ENCODE data around the gene ANKRD66.
"Not testable (repeated sequence)": the region's sequence is repeated elsewhere in the genome, so short reads cannot be mapped to it uniquely, and the experiment has no call there.

The ANKRD66 gene

DNA sequence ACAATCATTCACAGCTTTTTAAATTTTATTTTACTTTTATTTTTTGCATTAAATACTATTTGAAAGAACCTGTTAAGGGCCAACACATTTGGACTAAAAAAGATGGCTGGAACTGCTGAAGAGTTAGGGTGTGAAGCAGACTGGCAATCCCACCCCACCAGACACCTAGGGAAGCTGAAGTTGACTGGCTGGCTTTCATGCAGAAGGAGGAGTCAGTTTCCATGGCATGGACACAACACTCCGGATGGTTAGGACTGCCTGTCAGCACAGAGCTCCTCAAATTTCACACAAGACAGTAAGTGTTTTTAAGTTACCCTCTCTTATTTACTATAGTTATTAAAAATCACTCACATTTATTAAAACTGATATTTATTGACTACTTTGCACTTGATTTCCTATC, at the start of gene ANKRD66:
Gene ANKRD66 (plus strand): TSS at position 238 of the 400 bp plus-strand sequence. CDS start 5,016 bp downstream, outside the sequence.
- DNase-seq (ENCODE audit: low read depth in 2 of 2): no peak

DNA sequence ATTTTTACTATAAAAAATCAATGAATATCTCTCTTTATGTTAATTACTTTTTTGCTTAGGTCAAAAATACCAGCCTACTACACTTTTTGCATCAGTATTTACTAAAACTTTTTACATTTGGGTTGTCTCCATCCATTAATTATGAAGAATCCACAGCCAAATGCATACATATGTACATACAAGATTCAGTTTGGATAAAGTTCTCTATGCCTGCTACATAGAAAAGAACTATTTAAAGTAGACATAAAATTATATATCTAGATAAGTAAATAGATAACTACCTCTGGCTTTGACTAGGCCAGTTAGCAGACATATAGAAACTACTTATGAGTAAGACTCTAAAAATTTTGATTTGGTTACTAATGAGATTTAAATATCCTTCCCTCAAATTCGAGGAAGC, 46.8 kb upstream of the ANKRD66 start:
- no peak for DNase-seq (ENCODE audit: low read depth in 2 of 2)

DNA sequence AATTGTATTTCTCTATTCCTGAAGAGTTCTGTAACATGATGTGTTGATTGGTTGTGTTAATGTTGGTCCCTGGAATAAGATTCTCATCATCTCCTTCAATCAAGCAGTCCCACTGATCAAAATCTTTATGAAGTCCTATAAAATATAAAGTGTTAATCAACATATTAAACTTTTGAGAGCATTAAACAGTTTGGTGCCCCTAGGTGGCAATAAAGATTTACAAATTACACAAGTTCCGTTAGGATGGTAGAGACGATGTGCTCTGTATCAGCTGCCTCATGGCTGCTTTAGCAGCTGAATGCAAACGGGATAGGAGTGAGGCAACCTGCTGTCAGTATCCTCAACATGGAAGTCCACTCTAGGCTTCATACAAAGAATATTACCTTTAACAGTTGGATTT, 42.2 kb upstream of the ANKRD66 start:
- DNase-seq (ENCODE audit: low read depth in 2 of 2): no peak

DNA sequence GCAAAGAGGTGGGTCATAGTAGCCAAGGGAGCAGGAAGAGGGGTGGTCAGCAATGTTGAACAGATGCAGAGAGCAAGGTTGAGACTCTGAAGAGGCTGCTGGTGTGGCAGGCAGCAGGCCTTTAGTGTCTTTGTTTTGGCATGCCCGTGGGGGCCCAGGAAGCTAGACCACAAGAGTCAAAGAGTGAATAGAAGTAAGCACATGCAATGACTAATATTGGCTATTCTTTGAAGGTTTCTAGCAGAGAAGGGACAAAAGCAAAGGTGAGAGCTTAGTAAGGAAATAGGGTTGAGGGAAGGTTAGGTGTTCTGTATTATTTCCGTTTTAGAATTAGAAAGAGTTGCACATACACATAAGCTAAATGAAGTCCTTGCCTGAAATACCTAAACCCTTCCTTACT, 40.3 kb upstream of the ANKRD66 start:
- DNase-seq (ENCODE audit: low read depth in 2 of 2): no peak

DNA sequence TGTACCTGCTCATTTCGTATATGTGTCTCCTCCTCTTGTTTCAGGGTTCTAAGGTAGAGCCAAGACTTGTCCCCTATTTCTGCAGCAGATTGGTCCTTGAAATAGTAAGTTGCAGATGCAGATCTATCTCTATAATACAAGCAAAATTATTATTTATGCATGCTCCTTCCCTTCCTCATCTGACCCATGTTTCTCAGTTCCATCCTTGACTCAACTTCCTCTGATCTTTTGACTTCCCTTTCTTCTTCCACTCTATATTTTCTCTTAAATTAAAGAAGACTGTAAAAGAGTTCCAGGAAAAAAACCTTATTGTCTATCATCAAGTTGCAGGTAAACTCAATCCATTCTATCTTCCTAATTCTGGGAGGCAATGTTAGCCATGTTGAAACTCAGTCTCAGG, 35.2 kb upstream of the ANKRD66 start:
- DNase-seq (ENCODE audit: low read depth in 2 of 2): no peak

DNA sequence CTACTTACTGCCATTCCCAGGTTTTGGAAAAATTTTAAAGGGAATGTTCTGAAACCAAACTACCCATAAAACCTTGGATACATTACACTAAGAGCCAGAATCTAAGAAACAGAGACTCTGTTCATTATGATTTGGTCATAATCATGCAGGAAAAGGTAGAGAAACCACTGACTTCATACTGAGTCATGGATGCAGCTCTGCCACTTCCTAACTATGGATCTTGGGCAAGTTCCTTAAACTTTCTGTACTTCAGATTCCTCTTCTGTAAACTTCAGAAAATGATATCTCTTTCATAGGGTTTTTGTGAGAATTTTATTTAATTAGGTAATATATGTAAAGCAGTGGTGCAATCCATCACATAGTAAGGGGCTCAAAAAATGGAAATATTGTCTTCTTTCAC, 31.6 kb upstream of the ANKRD66 start:
- DNase-seq (ENCODE audit: low read depth in 2 of 2): no peak

DNA sequence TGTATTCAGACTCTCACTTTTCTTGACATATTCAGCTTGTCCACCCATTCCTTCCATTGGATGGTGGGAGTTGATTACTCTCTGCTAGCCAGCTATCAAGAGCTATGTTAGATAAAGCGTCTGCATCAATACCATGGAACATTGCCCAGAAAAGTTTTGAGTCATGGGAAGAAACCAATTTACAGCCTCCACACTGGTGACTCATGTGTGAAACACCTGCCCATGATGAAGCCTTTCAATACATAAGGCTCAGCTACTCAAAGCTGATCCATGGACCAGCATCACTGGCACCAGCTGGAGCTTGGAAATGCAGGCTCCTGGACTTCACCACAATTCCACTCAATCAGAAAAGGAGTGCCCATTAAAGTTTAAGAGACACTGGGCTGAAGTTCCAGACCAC, 27.6 kb upstream of the ANKRD66 start:
- DNase-seq (ENCODE audit: low read depth in 2 of 2): no peak

DNA sequence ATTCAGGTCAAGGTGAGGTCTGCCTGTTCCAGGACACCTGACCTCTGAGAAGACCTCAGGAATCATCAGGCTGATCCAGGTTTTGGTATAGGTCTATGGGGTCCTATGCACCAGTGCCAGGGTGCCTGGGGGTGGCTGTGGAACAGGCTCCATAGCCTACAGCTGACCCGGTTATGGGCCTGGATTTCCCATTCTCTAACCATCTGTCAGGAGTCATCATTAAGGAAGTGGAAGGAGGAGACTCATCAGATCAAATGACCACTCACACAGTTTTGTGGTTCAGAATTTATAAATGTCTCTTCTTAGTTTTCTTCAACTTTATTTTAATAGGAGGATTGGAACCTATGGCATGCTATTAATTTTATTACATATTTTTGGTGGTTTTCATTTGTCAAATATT, 26.3 kb upstream of the ANKRD66 start:
- DNase-seq (ENCODE audit: low read depth in 2 of 2): no peak

DNA sequence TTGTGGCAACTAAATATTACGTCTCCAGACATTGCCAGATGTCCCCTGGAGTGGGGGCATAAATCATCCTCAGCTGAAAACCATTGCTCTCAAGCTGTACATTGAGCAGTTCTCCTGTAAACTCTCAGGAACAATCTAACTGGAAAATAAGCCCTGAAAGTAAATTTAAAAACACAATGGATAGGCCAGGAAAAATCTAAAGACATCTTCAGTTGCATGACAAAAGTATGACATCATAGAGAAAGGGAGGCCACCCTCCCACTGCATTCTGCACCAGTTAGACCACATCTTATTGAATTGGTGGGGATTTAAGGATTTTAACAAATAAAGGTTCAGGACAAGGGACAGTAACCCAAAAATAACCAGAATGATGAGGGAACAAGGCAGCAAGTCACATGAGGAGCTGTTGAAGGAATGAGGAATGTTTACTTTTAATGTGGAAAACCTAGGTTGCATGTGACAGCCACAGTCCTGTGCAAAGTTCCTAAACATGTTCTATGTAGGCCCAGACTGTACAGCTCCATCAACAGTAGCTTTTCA, 16.9 kb upstream of the ANKRD66 start:
- no peak for DNase-seq (ENCODE audit: low read depth in 2 of 2)

DNA sequence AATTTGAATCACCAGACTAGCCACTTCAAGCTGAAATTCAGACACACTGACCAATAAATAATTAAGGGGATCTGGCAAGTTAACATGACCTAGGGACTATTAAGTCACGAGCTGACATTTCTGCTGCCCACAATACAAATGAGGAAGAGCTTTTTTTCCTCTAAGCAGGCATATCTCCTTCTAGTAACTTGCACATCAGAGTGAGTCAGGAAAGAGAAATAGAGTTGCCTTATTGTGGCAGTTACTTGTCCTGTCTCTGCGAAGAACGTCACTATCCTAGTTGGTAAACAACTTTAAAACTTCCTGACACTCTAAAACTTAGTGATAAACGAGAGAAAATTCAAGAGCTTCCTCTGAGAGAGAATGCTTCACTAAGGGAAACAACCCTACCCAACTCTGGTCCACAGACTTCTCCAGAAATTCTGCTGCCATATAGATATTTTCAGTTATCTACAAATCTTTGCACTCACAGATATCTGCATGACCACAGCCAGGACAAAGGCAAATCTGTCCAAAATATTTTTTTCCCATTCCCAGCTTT, 15.7 kb upstream of the ANKRD66 start:
- DNase-seq (ENCODE audit: low read depth in 2 of 2): no peak

DNA sequence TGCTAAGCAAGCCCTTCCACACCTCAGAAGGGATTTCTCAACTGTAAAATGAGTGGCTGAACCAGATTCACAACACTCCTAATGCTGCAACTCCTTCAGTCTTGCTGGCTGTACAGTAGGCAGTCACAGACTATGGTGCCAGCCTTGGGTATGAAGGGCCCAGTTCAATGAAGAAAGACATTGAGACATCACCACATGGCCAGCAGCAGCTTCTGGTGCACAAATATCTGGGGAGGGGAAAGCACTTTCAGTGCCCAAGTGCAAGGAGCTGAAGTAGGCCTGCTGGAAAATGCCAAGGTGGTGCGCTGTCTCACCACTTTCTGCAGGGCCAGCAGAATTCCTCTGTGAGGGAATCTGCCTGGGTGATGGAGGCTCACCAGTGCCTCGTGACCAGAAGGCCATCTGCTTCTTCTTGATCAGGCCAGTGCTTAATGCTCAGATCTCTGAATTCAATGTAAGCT, 13.4 kb upstream of the ANKRD66 start:
- no peak for DNase-seq (ENCODE audit: low read depth in 2 of 2)

DNA sequence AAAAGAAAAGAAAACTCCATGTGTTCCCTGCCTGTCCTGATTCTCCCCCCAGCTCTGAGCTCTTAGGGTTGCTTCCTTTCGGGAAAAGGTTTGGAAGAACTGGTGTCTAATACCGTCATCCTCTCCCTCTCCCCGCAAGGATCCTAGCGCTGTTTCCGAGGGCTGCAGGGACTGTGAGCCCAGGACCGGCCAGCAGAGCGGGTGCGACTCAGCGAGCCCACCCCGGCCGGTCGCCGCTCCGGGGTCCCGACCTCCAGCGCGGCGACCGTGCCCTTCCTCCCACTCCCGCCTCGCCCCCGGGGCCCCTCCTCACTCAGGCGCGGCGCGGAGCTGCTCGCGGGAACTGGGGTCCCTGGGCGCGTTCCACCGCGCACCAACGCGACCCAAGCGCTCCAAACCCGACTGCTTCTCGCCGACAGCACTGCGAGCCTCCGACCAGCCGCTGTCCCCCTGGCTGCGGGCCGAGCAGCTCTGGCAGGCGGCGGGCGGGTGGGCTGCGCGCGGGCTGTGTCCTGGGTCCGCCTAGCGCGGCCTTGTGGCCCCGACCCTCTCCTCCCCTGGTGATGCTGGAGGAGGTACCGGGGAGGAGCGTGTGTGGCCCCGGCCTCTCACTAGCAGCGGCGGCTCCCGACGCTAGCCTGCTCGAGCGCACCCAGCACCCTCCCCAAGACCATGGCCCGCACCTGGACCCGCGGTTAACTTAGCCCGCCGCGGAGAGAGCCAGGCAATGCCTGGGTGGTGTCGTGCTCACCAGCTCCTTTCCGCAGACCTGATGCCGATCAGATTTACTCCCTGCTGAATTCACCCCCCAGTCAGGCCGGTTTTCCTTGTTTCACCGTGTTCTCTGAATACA, 11.6 kb upstream of the ANKRD66 start, which contains the start of gene PLA2G7:
Gene PLA2G7 (minus strand): TSS at position 509 of the 853 bp plus-strand sequence. CDS start 12,484 bp downstream, outside the sequence.
- no peak for DNase-seq (ENCODE audit: low read depth in 2 of 2)

DNA sequence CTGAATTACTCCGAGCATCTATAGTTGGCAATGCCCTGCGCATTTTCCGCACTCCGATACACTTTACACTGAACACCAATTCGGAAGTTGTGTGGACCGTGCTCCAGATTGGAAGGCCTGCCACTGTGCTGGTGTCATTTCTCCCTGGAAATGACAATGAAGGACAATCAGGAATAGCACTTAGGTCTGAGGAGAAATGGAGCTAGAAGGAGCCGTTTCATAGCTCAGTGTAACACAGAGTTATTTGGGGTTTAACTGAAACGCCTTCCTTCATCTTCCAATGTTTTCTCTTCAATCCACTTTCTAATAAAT, 11.1 kb upstream of the ANKRD66 start:
- no peak for DNase-seq (ENCODE audit: low read depth in 2 of 2)

DNA sequence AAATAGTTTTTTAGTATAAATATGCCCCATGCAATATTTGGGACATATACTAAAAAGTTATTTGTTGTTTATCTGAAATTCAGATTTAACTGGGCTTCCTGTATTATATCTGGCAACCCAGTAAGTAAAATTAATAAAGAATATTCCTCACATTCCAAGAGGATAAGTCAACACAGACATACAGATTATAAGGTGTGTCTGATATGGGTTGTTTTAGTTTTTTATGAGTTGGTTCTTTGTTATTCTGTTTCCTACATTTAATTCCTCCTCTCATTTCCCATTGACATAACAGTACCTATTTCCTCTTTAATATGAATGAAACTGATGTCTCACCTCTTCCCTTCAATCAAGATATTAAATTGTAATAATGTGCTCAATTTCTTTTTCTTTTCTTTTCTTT, 9.8 kb upstream of the ANKRD66 start:
- no peak for DNase-seq (ENCODE audit: low read depth in 2 of 2)

DNA sequence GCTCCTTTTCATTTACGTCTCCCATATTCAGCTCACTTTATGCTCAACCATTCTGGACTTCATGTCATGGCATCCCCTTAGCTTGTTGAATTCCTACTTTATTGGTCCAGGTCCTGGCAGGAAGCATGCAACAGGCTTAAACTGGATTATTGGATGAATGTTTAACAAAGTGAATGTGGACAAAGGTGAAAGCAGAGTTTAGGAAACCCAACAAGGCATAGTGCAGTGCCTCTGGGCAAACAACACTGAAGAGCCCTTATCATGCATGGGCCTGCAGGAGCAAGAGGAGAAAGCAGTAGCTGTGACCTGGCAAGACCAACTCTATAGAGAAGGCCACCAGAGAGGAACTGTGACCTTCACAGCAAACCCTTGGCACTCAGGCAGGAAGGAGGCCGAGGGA, 5.3 kb upstream of the ANKRD66 start:
- DNase-seq (ENCODE audit: low read depth in 2 of 2): no peak

DNA sequence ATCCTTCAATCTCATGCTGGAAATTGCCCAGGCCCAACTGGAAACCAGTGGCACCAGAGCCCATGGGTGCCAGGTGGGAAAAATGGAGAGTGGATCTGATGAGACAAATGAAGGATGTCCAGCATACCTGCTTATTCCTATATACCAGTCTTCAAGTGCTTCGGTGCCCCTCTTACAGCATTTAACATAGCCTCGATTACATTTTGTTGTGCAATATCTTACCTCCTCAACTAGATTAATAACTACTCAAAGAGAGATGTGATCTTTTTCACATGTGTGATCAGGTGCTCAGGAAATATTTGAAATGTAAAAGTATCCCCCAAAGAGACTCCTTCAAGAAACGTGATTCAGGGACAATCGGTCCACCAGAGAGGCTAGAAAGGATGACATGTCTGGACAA, 4.8 kb upstream of the ANKRD66 start:
- DNase-seq (ENCODE audit: low read depth in 2 of 2): no peak

DNA sequence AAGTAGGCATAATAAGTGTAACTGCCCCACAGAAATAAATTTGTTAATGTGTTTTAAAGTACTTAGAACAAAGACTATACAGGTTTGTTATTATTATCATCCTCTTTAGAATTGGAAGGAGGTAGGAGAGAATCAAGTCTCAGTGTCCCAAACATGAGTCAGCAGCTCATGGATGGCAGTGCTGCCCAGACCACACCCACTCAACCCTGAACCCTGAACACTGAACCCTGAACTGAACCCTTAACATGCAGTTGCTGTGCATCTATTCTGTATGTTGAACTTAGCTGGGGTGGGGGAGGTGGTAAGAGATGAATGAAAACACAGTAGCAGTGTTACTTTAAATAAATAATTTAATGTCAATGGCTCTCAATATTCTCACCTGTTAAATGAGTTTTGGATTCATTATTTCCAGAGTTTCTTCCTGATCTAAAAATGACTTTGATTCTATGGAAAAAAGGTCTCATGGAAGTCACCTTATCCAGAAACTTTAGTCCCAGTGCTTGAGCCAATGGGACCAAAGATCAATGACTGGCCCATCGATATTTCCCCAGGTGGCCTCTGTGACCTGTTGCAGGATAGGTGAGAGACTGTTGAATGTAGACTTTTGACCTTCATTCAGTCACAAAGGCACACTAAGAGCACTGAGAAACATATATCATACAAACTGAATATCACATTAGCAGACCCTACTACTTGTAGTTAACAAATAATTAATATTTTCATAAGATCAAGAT, 3.1 kb upstream of the ANKRD66 start:
- no peak for DNase-seq (ENCODE audit: low read depth in 2 of 2)

DNA sequence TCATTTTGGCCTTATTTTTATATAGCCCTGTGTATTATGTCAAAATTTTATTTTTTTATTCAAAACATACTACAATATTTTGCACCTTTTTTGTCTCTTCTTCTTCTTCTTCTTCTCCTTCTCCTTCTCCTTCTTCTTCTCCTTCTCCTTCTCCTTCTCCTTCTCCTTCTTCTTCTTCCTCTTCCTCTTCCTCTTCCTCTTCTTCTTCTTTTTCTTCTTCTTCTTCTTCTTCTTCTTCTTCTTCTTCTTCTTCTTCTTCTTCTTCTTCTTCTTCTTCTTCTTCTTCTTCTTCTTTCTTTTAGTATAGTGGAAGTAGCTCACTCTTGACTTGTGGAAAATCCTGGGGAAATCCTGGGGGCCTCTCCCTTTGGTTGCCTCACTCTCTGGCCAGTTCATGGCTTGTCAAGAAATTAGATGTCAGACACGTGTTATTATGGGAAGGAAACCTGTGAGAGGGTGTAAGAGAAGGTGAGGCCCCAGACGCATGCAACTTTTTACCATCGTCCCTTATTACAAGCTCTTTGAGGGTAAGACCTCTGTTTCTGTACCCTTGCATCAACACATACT, 2.5 kb upstream of the ANKRD66 start:
- not testable (repeated sequence) for DNase-seq (ENCODE audit: low read depth in 2 of 2)

DNA sequence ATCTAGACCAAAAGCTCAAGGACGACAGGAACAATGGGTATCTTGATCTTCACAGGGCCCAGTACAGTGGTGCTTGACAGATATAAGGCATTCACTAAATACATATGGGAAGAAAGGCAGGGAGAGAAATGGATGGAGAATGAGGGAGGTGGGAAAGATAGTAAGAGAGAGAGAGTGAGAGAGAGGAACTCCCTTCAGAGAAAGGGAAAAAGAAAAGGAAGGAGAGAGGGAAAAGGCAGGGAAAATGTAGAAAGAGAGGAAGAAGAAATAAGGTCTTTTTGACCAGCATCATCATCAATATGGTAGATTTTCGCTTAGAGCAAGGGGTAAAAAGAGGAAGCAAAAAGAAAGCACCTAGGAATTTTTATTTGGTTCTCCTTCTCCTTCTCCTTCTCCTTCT, 760 bp upstream of the ANKRD66 start:
- no peak for DNase-seq (ENCODE audit: low read depth in 2 of 2)

DNA sequence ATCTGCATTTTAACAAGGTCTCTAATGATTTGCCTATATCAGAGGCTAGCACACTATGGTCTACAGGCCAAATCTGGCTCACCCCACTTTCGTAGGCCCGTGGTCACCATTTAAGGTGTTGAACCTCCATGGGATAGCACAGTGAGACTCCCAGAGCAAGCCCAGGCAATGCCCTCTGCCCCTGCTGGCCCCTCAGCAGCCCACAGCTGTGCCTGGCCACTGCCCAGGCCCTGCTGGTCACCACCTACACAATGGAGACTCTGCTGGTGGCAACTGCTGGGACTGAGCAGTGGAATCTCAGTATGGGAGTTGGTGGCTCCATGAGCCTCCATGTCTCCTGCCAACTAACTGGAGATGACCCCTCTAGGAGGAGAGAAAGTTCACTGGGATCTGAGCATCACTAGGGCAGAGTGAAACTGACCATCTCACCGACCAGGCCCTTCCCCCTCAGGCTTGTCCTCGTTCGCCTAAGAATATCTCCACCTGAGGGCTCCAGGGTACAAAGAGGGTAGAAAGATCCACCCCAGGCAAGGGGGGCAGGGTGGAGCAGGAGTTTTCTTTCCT, 2.3 kb downstream of the ANKRD66 start:
- DNase-seq (ENCODE audit: low read depth in 2 of 2): no peak

DNA sequence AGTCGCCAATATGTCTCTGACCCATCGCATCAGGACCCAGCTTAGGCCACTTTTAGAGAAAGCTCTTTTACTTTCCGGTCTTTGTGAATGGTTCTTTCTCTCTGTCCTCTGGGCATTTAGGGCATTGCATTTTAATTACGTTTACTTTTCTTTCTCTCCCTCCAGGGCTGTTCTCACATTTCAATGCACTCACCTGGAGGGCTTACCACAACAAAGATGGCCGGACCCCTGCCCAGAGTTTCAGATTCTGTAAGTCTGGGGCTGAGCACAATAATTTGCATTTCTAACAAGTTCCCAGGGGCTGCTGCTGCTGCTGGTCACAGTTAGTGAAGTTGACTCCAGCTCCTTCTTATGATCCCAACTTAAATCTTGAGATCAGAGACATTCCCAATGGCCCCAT, 3.0 kb downstream of the ANKRD66 start:
- no peak for DNase-seq (ENCODE audit: low read depth in 2 of 2)

DNA sequence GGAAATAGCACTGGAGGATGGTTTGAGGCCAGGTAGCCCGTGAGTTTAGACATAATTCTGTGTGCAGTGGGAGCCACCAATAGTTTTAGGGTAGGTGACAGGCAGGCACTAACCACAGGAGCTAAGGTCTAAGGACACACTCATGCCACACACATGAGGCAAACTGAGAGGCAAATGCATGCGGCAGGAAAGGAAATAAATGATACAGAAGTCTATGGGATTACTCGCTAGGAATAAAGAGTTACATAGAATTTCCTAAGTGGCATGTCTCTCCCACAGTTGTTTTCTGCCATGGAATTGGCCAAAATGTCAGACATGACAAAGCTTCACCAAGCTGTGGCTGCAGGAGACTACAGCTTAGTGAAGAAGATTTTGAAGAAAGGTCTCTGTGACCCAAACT, 4.9 kb downstream of the ANKRD66 start:
- no peak for DNase-seq (ENCODE audit: low read depth in 2 of 2)
